ENCODE measurements around the gene ABCA8. TPM values are rescaled to one million over a fixed set of nuclear protein-coding genes. Genes with fewer than 3 reads are reported as not detected.

ABCA8 gene
- total and polyA plus RNA-seq, 9 donors = 12.7 to 31.6 (median 26.6) TPM

DNA sequence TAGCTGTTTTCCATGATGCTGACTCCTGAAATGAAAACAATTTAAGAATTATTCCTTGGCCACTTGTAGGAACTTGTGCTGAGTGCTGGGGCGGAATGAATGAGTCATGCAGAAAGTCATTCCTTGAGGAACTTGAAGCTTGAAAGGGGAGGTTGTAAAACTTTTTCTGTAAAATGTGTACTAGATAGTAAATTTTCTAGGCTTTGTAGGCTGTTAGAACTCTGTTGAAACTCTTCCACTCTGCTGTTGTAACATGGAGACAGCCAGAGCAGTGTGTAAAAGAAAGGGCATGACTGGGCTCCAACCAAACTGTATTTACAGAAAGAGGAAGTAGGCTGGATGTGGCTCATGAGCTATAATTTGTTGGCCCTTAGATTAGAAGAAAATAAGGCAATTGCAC, 46.1 kb downstream of the ABCA8 start:
- WGBS (ENCODE audit: insufficient coverage) = 60% methylated on average over 1 of the region's 1 CpG
- Histone ChIP-seq H3K36me3 (ENCODE audit: control insufficient read depth, insufficient read depth, low read length) (peaks cover 6% of the 10 kb centered on the region), H3K4me3 (ENCODE audit: low read length) (no peak overlapping the region), H3K27ac (ENCODE audit: low read length) (peak overlapping the region; percentile 71), H3K4me1 (ENCODE audit: control insufficient read depth, insufficient read depth, low read length) (peaks cover 16% of the 10 kb centered on the region), H3K9me3 (replicated peaks; ENCODE audit: control insufficient read depth, low read depth, low read length) (peaks cover 2% of the 10 kb centered on the region), H3K27me3 (ENCODE audit: control insufficient read depth, insufficient read depth, low read length) (no peaks in the 10 kb centered on the region)
- DNase-seq = peak; percentile 96

DNA sequence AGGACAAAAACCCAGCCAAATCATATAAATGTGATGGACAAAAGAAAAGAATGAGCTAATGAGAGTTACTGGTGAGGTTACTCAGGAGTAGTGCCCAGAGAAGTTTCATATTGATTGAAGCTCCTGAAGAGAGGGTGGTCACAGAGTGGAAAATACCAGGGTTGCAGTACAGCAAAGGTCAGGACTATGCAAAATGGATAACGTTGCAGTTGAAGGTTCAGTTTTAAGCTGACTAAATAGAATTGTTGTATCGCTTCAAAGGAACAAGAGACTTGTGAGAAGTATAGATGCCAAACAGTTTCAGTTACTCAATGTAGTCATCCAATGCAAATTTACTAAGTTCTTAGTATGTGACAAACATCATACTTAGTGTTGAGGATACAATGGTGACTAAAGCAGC, 47.1 kb downstream of the ABCA8 start:
- H3K36me3 ChIP-seq (ENCODE audit: control insufficient read depth, insufficient read depth, low read length) = peaks cover 6% of the 10 kb centered on the region

DNA sequence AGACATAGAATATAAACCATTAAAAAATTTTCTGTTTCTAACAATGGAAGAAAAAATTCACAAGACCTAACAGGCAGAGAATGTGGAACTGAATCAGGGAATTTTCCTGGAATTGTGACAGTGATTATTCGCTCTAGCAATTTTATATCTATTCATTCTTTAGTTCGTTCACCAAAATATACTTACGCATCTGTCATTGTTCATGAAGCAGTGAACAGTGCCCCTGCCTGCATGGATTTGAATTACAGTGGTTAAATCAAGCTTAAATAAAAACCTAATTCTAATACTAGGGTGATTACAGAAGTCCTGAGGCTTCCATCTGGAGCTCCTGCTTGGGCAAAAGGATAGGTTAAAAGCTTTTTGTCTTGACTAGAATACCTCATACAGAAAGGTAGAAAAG, 48.6 kb downstream of the ABCA8 start:
- peaks cover 6% of the 10 kb centered on the region for H3K36me3 ChIP-seq (ENCODE audit: control insufficient read depth, insufficient read depth, low read length)
- DNase-seq = peak; percentile 87

More for the DNA sequence above, 47.1 kb downstream of the ABCA8 start:
- Histone ChIP-seq H3K27ac (ENCODE audit: low read length) (no peak overlapping the region), H3K4me1 (ENCODE audit: control insufficient read depth, insufficient read depth, low read length) (peaks cover 16% of the 10 kb centered on the region), H3K4me3 (ENCODE audit: low read length) (no peak overlapping the region), H3K27me3 (ENCODE audit: control insufficient read depth, insufficient read depth, low read length) (no peaks in the 10 kb centered on the region), H3K9me3 (replicated peaks; ENCODE audit: control insufficient read depth, low read depth, low read length) (no peaks in the 10 kb centered on the region)
- DNase-seq = no peak
- 71% methylated on average over 1 of the region's 2 CpGs for WGBS (ENCODE audit: insufficient coverage)

DNA sequence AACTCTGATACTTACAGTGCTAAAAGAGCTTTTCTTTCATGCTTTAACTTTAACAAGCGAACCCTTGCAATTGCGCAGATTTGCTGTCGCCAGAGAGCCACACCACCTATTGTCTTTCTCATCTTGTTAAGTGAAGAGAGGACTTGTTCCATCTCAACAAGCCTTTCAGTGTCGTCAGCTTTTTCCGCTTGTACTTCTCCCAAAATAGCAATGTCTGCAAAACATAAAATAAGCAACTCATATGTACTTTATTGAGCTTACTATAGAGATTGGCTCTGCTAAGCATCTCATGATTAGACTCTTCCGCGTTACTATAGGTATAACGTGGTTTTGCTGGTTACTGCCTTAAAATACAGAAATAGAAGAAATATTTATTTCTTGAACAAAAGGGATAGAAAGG, 51.9 kb downstream of the ABCA8 start:
- H3K4me1 ChIP-seq (ENCODE audit: control insufficient read depth, insufficient read depth, low read length) = no peaks in the 10 kb centered on the region
- no peak overlapping the region for H3K27ac ChIP-seq (ENCODE audit: low read length)
- DNase-seq = peak; percentile 67
- no peak overlapping the region for H3K4me3 ChIP-seq (ENCODE audit: low read length)
- no peaks in the 10 kb centered on the region for H3K9me3 ChIP-seq (replicated peaks; ENCODE audit: control insufficient read depth, low read depth, low read length)
- no CpG with 5 or more reads among the region's 8 CpGs for WGBS (ENCODE audit: insufficient coverage)
- no peaks in the 10 kb centered on the region for H3K36me3 ChIP-seq (ENCODE audit: control insufficient read depth, insufficient read depth, low read length)
- no peaks in the 10 kb centered on the region for H3K27me3 ChIP-seq (ENCODE audit: control insufficient read depth, insufficient read depth, low read length)

More for the DNA sequence above, 48.6 kb downstream of the ABCA8 start:
- no peaks in the 10 kb centered on the region for H3K27me3 ChIP-seq (ENCODE audit: control insufficient read depth, insufficient read depth, low read length)
- H3K4me3 ChIP-seq (ENCODE audit: low read length) = no peak overlapping the region
- no CpG with 5 or more reads among the region's 3 CpGs for WGBS (ENCODE audit: insufficient coverage)
- H3K9me3 ChIP-seq (replicated peaks; ENCODE audit: control insufficient read depth, low read depth, low read length) = no peaks in the 10 kb centered on the region
- no peak overlapping the region for H3K27ac ChIP-seq (ENCODE audit: low read length)
- H3K4me1 ChIP-seq (ENCODE audit: control insufficient read depth, insufficient read depth, low read length) = peaks cover 16% of the 10 kb centered on the region

DNA sequence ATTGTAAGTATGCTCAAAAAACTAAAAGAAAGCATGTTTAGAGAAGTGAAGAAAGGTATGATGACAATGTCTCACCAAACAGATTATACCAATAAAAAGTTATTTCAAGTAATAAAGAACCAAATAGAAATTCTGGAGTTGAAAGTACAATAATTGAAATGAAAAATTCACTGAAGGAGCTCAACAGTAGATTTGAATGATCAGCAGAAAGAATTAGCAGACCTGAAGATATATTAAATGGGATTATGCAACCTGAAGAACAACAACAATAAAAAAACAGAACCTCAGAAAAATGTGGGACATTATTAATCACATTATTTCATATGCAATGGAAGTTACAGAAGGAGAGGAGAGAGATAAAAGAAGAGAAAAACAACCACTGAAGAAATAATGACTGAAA, 57.6 kb downstream of the ABCA8 start:
- peaks cover 2% of the 10 kb centered on the region for H3K9me3 ChIP-seq (replicated peaks; ENCODE audit: control insufficient read depth, low read depth, low read length)
- H3K27me3 ChIP-seq (ENCODE audit: control insufficient read depth, insufficient read depth, low read length) = no peaks in the 10 kb centered on the region
- H3K36me3 ChIP-seq (ENCODE audit: control insufficient read depth, insufficient read depth, low read length) = no peaks in the 10 kb centered on the region

DNA sequence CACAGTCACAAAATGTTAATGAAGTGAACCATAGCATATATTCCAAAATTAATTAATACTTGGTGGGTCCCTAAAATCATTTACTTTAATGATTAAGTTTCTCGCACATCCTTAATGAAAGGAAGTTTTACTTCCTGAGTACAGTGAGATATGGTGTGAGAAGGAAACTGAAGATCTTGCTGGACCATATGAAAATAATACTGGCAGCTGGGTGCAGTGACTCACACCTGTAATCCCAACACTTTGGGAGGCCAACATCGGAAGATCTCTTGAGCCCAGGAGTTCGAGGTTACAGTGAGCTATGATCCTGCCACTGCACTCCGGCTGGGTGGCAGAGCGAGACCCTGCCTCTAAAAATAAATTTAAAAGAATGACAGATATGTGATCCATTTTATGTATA, 62.5 kb downstream of the ABCA8 start:
- Histone ChIP-seq H3K4me3 (ENCODE audit: low read length) (no peak overlapping the region), H3K36me3 (ENCODE audit: control insufficient read depth, insufficient read depth, low read length) (peaks cover 2% of the 10 kb centered on the region), H3K9me3 (replicated peaks; ENCODE audit: control insufficient read depth, low read depth, low read length) (no peaks in the 10 kb centered on the region), H3K27ac (ENCODE audit: low read length) (no peak overlapping the region), H3K4me1 (ENCODE audit: control insufficient read depth, insufficient read depth, low read length) (no peaks in the 10 kb centered on the region), H3K27me3 (ENCODE audit: control insufficient read depth, insufficient read depth, low read length) (no peaks in the 10 kb centered on the region)
- no CpG with 5 or more reads among the region's 5 CpGs for WGBS (ENCODE audit: insufficient coverage)
- no peak for DNase-seq

More for the DNA sequence above, 57.6 kb downstream of the ABCA8 start:
- H3K4me3 ChIP-seq (ENCODE audit: low read length) = no peak overlapping the region
- no peaks in the 10 kb centered on the region for H3K4me1 ChIP-seq (ENCODE audit: control insufficient read depth, insufficient read depth, low read length)
- no peak overlapping the region for H3K27ac ChIP-seq (ENCODE audit: low read length)
- DNase-seq = no peak

DNA sequence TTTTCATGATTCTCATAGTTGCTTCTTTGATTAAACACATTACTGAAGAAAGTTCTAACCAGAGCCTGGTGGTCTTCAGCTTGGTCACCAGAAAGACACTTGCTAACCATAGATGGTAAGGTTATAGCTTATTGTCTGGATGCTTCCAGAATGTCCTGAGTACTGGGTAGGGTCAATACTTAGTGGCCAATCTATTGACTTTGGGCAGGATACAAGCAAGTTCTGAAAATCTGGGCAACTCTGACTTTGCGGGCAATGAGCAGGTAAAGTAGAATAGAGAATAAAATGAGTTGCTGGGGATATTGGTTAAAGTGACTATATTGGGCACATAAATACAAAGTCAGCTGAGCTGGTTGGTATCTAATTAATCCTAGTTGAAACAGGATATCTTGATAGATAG, 63.0 kb downstream of the ABCA8 start:
- Histone ChIP-seq H3K9me3 (replicated peaks; ENCODE audit: control insufficient read depth, low read depth, low read length) (no peaks in the 10 kb centered on the region), H3K27me3 (ENCODE audit: control insufficient read depth, insufficient read depth, low read length) (no peaks in the 10 kb centered on the region), H3K4me1 (ENCODE audit: control insufficient read depth, insufficient read depth, low read length) (no peaks in the 10 kb centered on the region), H3K36me3 (ENCODE audit: control insufficient read depth, insufficient read depth, low read length) (peaks cover 2% of the 10 kb centered on the region), H3K27ac (ENCODE audit: low read length) (no peak overlapping the region), H3K4me3 (ENCODE audit: low read length) (no peak overlapping the region)
- WGBS (ENCODE audit: insufficient coverage) = 100% methylated on average over 1 of the region's 1 CpG
- no peak for DNase-seq

DNA sequence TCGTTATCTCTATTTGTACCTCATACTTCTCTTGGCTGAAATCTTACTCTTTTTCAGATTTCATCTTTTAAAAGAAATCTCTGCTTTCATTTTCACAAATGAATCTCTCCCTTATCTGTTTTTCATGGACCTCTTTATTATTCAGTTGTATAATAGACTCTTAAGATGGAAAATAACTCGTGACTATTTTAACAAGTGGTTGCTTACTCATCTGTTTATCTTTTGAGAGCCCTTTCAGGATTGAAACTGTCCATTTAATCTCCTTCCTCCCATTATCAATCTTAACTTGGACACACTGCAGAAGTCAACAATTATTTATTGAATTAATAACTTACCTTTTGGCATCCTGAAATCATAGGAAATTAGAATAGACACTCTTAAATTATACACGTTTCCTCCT, 68.8 kb downstream of the ABCA8 start:
- Histone ChIP-seq H3K4me3 (ENCODE audit: low read length) (no peak overlapping the region), H3K36me3 (ENCODE audit: control insufficient read depth, insufficient read depth, low read length) (peaks cover 11% of the 10 kb centered on the region), H3K27ac (ENCODE audit: low read length) (no peak overlapping the region), H3K4me1 (ENCODE audit: control insufficient read depth, insufficient read depth, low read length) (no peaks in the 10 kb centered on the region), H3K27me3 (ENCODE audit: control insufficient read depth, insufficient read depth, low read length) (no peaks in the 10 kb centered on the region), H3K9me3 (replicated peaks; ENCODE audit: control insufficient read depth, low read depth, low read length) (no peaks in the 10 kb centered on the region)
- WGBS (ENCODE audit: insufficient coverage) = no CpG with 5 or more reads among the region's 3 CpGs
- DNase-seq = no peak

DNA sequence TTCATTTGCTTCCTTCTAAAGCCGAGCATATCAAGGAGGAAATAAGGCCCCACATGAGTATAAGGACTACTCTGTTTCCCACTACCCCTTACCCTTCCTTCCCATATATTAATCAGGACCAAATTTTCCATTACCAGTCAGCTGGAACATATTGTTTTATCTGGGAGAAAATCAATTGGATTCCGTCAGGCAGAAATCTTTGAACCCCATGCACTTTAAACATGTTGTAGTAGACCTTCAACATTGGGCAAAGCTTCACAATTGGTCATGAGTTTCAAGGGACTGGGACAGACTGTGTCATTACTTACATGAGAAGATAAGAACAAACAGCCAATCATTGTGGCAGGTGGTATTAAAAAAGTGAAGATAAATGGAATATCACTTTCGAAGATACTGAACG, 70.3 kb downstream of the ABCA8 start:
- Histone ChIP-seq H3K27ac (ENCODE audit: low read length) (no peak overlapping the region), H3K9me3 (replicated peaks; ENCODE audit: control insufficient read depth, low read depth, low read length) (peaks cover 9% of the 10 kb centered on the region), H3K4me1 (ENCODE audit: control insufficient read depth, insufficient read depth, low read length) (peaks cover 1% of the 10 kb centered on the region), H3K4me3 (ENCODE audit: low read length) (no peak overlapping the region), H3K27me3 (ENCODE audit: control insufficient read depth, insufficient read depth, low read length) (no peaks in the 10 kb centered on the region), H3K36me3 (ENCODE audit: control insufficient read depth, insufficient read depth, low read length) (peaks cover 22% of the 10 kb centered on the region)
- DNase-seq = no peak
- WGBS (ENCODE audit: insufficient coverage) = no CpG with 5 or more reads among the region's 4 CpGs

DNA sequence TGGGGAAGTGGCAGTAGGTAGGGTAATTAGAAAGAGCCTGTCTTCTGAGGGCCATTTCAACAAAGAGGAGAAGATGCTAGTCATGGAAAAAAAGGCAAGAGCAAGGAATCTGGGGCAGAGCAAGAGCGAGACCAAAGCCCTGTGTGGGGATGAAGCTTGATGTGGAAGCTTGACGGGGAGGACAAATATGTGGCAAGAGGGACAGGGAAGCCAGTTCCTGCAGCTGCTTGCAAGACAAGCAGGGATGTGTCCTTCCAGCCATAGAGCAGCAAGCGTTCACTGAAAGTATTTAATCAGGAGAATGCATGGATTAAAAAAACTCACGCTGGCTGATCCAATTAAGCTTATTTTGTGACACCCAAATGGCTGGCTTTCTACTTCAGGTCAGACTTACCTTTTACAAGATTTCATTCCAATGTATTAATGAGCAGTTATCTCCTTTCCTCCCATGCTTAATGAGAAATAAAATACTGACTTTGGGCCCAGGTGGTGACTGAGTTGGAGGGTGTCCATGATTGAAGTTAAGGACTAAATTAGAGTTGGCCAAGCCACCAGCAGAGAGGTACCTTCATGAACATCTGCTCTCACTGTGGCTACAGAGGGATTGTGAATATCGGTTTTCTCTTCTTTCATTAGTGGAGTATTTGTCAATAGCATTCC, 76.8 kb downstream of the ABCA8 start:
- Histone ChIP-seq H3K27ac (ENCODE audit: low read length) (peak overlapping the region; percentile 58), H3K9me3 (replicated peaks; ENCODE audit: control insufficient read depth, low read depth, low read length) (peaks cover 11% of the 10 kb centered on the region), H3K27me3 (ENCODE audit: control insufficient read depth, insufficient read depth, low read length) (no peaks in the 10 kb centered on the region), H3K4me1 (ENCODE audit: control insufficient read depth, insufficient read depth, low read length) (peaks cover 10% of the 10 kb centered on the region), H3K36me3 (ENCODE audit: control insufficient read depth, insufficient read depth, low read length) (peaks cover 21% of the 10 kb centered on the region), H3K4me3 (ENCODE audit: low read length) (no peak overlapping the region)
- 48% methylated on average over 3 of the region's 5 CpGs for WGBS (ENCODE audit: insufficient coverage)
- DNase-seq = peak; percentile 75

DNA sequence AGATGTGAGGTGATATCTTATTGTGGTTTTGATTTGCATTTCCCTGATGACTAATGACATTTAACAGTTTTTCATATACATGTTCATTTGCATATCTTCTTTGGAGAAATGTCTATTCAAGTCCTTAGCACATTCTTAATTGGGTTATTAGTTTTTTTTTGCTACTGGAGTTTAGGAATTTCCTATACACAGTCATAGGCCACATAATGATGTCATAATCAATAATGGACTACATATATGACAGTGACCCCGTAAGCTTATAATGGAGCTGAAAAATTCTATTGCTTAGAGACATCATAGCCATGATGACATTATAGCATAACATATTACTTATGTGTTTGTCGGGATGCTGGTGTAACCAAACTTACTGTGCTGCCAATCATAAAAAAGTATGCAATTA, 83.7 kb downstream of the ABCA8 start:
- no peak for DNase-seq
- Histone ChIP-seq H3K4me3 (ENCODE audit: low read length) (no peak overlapping the region), H3K4me1 (ENCODE audit: control insufficient read depth, insufficient read depth, low read length) (no peaks in the 10 kb centered on the region), H3K27me3 (ENCODE audit: control insufficient read depth, insufficient read depth, low read length) (no peaks in the 10 kb centered on the region), H3K36me3 (ENCODE audit: control insufficient read depth, insufficient read depth, low read length) (peaks cover 2% of the 10 kb centered on the region), H3K27ac (ENCODE audit: low read length) (no peak overlapping the region), H3K9me3 (replicated peaks; ENCODE audit: control insufficient read depth, low read depth, low read length) (no peaks in the 10 kb centered on the region)
- WGBS (ENCODE audit: insufficient coverage) = no CpG with 5 or more reads among the region's 2 CpGs

Data from muscle of leg (tissue), 11 donors.